Right lobe of liver (tissue), 4 donors: ENCODE results near the gene VSIG1.

Experiments
- POLR2A ChIP-seq: fragments of 450-650 bp; IDR thresholded peaks from one replicate; pipeline ENCODE4 v1.6.1; 2017; ENCODE audit warnings: antibody characterized with exemption, mild to moderate bottlenecking
- TF ChIP-seq, protein P1 (sequence below), 4 donors: fragments of 200-600 bp in 3 of 4; fragments of 450-650 bp in 1 of 4; IDR thresholded peaks; one replicate each; pipeline versions ENCODE4 v1.5.1 to v1.8.0; 2016 to 2022; ENCODE audit warnings: antibody characterized with exemption in 4 of 4, mild to moderate bottlenecking in 2 of 4
- donor health status: DM: no; HTN: no; CAD: no.
- donor health status: DM: no; HTN: no; CAD: no.
- donor health status: DM: no; HTN: yes; CAD: no.

DNA sequence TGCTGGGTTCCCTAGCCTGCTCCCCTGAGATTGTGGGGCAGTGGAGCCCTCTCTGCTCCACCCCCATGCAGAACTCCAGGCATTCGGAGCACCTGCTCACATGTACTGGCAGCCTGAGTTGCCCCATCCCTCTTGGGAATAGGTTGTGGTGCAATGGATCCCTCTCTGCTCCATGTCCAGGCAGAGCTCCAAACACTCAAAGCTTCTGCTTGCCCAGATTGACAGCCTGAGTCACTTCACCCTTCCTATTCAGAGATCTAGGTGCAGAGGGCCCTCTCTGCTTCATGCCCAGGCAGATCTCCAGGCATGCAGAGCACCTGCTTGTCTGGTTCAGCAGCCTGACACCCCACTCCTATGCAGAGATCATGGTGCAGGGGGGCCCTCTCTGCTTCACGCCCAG lies 44.1 kb upstream of the VSIG1 start:
- TF ChIP-seq POLR2A, result no peak
- TF ChIP-seq, protein P1, sequence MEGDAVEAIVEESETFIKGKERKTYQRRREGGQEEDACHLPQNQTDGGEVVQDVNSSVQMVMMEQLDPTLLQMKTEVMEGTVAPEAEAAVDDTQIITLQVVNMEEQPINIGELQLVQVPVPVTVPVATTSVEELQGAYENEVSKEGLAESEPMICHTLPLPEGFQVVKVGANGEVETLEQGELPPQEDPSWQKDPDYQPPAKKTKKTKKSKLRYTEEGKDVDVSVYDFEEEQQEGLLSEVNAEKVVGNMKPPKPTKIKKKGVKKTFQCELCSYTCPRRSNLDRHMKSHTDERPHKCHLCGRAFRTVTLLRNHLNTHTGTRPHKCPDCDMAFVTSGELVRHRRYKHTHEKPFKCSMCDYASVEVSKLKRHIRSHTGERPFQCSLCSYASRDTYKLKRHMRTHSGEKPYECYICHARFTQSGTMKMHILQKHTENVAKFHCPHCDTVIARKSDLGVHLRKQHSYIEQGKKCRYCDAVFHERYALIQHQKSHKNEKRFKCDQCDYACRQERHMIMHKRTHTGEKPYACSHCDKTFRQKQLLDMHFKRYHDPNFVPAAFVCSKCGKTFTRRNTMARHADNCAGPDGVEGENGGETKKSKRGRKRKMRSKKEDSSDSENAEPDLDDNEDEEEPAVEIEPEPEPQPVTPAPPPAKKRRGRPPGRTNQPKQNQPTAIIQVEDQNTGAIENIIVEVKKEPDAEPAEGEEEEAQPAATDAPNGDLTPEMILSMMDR (IDR thresholded peaks at IDR 0.05), result no peak
